Lower leg skin (tissue), 4 donors: ENCODE measurements around the gene TPP1. TPM values are rescaled to one million over a fixed set of nuclear protein-coding genes. Genes with fewer than 3 reads are reported as not detected.

Experiments used
- DNase-seq, 2 donors: peaks; one replicate each; pipeline ENCODE4 v3.0.0-alpha.2; 2019; ENCODE audit warnings: low spot score in 2 of 2
- H3K4me3 ChIP-seq: fragments of 200-600 bp; sonication (generic); 2 replicates; pipeline ENCODE4 v1.5.1; 2017; ENCODE audit warnings: mild to moderate bottlenecking, low read depth; ENCODE audit not compliant: poor library complexity, severe bottlenecking
- POLR2A ChIP-seq, 2 donors: fragments of 450-650 bp; IDR thresholded peaks; one replicate each; pipeline ENCODE4 v1.6.1; 2016 to 2017; ENCODE audit warnings: antibody characterized with exemption in 2 of 2, mild to moderate bottlenecking in 1 of 2, moderate library complexity in 1 of 2
- WGBS, 2 donors: methylation state at CpG; one replicate each; pipeline ENCODE4 v1.1.5; 2018; 5-methylcytosine and 5-hydroxymethylcytosine counted together
- intact Hi-C: fragments of 100-400 bp; cut with DNase I; formaldehyde crosslinking; loops from one replicate; pipeline ENCODE4 v1.15.0; 2023; ENCODE audit warnings: low total_unique reads
- total RNA-seq, 4 donors: library from RNA; depleted of rRNA; stranded (reverse); fragments of >200 nt; gene quantifications; one replicate each; pipeline ENCODE4 v1.1.0, GENCODE V29; 2016
- TF ChIP-seq, protein P1 (sequence below), 3 donors: fragments of 450-650 bp; IDR thresholded peaks; one replicate each; pipeline ENCODE4 v1.5.1; 2016; ENCODE audit warnings: antibody characterized with exemption in 3 of 3, mild to moderate bottlenecking in 3 of 3, moderate library complexity in 2 of 3

TPP1 gene
- total RNA-seq, 4 donors from 2014 or later = 49.6 to 65.3 (median 57.9) TPM

- intact Hi-C loops = no loop called here
- 88 to 91% methylated on average over 6 of the region's 6 CpGs for WGBS, 2 donors
- TF ChIP-seq, protein P1, sequence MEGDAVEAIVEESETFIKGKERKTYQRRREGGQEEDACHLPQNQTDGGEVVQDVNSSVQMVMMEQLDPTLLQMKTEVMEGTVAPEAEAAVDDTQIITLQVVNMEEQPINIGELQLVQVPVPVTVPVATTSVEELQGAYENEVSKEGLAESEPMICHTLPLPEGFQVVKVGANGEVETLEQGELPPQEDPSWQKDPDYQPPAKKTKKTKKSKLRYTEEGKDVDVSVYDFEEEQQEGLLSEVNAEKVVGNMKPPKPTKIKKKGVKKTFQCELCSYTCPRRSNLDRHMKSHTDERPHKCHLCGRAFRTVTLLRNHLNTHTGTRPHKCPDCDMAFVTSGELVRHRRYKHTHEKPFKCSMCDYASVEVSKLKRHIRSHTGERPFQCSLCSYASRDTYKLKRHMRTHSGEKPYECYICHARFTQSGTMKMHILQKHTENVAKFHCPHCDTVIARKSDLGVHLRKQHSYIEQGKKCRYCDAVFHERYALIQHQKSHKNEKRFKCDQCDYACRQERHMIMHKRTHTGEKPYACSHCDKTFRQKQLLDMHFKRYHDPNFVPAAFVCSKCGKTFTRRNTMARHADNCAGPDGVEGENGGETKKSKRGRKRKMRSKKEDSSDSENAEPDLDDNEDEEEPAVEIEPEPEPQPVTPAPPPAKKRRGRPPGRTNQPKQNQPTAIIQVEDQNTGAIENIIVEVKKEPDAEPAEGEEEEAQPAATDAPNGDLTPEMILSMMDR (IDR thresholded peaks at IDR 0.05) = no peak
- TF ChIP-seq POLR2A (IDR thresholded peaks at IDR 0.05) = no peak
- no peak for DNase-seq
- no peak overlapping the region for H3K4me3 ChIP-seq
Observed at GRCh38 chr11:6574816-6575715, 44.2 kb downstream of the TPP1 start.

- DNase-seq = no peak
- 59% methylated on average over 2 of the region's 2 CpGs for WGBS, 2 donors
- no peak overlapping the region for H3K4me3 ChIP-seq
- no peak for TF ChIP-seq POLR2A (IDR thresholded peaks at IDR 0.05)
- TF ChIP-seq, protein P1 (IDR thresholded peaks at IDR 0.05) = no peak
- intact Hi-C loops = no loop called here
Observed at GRCh38 chr11:6572215-6572614, 47.0 kb downstream of the TPP1 start.

DNA sequence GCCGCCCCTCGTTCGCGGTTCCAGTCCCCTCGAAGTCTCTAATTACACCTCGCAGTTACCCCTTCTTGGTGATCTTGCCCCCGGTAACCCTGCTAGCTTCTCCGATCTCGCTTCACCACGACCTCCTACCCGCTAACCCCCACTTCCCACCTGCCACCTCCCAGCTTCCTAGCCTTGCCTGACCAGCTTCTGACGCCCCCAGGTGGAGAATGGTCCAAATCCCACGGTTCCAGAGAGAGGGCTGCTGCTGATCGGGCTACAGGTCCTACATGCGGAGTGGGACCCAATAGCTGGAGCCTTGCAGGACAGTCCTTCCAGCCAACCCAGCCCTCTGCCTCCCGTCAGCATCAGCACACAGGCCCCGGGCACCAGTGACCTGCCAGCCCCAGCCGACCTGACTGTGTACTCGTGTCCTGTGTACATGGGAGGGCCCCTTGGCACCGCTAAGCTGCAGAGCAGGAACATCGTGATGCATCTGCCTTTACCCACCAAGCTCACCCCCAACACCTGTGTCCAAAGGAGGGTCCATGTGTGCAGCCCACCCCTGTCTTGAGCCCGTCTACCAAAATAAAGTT is 47.7 kb downstream of the TPP1 start:
- TF ChIP-seq, protein P1 (IDR thresholded peaks at IDR 0.05) = no peak
- TF ChIP-seq POLR2A (IDR thresholded peaks at IDR 0.05) = no peak
- DNase-seq = no peak
- H3K4me3 ChIP-seq = no peak overlapping the region
- intact Hi-C loops = no loop called here
- 53 to 89% methylated on average over 19 to 20 of the region's 22 CpGs for WGBS, 2 donors

DNA sequence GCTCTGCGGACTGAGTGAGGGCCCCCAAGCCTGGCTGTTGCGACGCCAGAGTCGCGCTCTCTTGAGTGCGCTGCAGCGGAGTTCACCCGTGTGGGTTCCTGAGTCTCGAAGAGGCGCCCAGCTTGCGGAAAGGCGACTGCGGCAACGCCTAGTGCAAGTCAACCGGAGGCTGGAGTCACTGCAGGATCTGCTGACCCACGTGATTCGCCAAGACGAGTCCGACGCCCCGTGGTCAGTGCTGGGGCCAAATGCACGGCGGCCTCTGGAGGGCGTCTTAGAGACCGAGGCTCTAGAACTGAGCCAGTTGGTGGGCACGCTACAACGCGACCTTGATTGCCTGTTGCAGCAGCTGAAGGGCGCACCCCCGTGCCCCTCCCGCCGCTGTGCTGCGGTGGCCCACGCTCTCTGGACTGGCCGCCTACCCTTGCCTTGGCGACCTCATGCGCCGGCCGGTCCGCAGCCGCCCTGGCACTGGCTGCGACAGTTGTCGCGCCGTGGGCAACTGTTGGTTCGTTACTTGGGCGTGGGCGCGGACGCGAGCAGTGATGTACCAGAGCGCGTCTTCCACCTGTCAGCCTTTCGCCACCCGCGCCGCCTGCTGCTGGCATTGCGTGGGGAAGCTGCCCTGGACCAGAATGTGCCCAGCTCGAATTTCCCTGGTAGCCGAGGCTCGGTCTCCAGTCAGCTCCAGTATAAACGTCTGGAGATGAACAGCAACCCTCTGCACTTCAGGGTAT is 48.4 kb downstream of the TPP1 start:
- TF ChIP-seq, protein P1 (IDR thresholded peaks at IDR 0.05) = no peak
- no peak for TF ChIP-seq POLR2A (IDR thresholded peaks at IDR 0.05)
- intact Hi-C loops = no loop called here
- DNase-seq = no peak
- H3K4me3 ChIP-seq = no peak overlapping the region
- WGBS, 2 donors = 58 to 94% methylated on average over 62 of the region's 62 CpGs

GRCh38 chr11:6569706-6570105 is 49.5 kb downstream of the TPP1 start:
- TF ChIP-seq, protein P1 (IDR thresholded peaks at IDR 0.05) = no peak
- no peak for TF ChIP-seq POLR2A (IDR thresholded peaks at IDR 0.05)
- DNase-seq = no peak
- intact Hi-C loops = no loop called here
- WGBS, 2 donors = 85 to 97% methylated on average over 5 of the region's 5 CpGs
- H3K4me3 ChIP-seq = no peak overlapping the region
